GM23248 (cell line): Measurements from ENCODE around the gene PAQR8.
"Not testable (repeated sequence)": the region's sequence is repeated elsewhere in the genome, so short reads cannot be mapped to it uniquely, and the experiment has no call there.

Source experiments
- EZH2 ChIP-seq: fragments of 200-600 bp; sonication (generic); IDR thresholded peaks from 2 replicates; pipeline ENCODE4 v1.6.1; 2018; ENCODE audit warnings: antibody characterized with exemption, mild to moderate bottlenecking; ENCODE audit not compliant: insufficient read depth, poor library complexity, severe bottlenecking
- EZH2phosphoT487 ChIP-seq: fragments of 200-600 bp; sonication (generic); IDR thresholded peaks from 2 replicates; pipeline ENCODE4 v1.6.1; 2018; ENCODE audit warnings: antibody characterized with exemption, moderate library complexity, mild to moderate bottlenecking, low read depth; ENCODE audit not compliant: insufficient read depth

DNA sequence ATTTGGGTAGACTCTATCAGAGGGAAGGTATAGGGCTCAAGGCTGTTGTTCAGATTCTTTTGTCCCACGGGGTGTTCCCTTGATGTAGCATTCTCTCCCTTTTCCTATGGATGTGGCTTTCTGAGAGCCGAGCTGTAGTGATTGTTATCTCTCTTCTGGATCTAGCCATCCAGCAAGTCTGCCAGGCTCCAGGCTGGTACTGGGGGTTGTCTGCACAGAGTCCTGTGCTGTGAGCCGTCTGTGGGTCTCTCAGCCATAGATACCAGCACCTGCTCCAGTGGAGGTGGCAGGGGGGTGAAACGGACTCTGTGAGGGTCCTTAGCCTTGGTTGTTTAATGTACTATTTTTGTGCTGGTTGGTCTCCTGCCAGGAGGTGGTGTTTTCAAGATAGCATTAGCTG lies 71.3 kb downstream of the PAQR8 start:
- TF ChIP-seq EZH2phosphoT487, EZH2: not testable (repeated sequence)
